NCI-H526 treated with DMSO at 0.1 percent for 48 hours (cell line): ENCODE data around the gene MEF2C.
"Not testable (repeated sequence)": the region's sequence is repeated elsewhere in the genome, so short reads cannot be mapped to it uniquely, and the experiment has no call there.

Experiments used
- DNase-seq: peaks from one replicate; lab custom pipeline; 2025; lab: John Stamatoyannopoulos, UW

MEF2C gene

DNA sequence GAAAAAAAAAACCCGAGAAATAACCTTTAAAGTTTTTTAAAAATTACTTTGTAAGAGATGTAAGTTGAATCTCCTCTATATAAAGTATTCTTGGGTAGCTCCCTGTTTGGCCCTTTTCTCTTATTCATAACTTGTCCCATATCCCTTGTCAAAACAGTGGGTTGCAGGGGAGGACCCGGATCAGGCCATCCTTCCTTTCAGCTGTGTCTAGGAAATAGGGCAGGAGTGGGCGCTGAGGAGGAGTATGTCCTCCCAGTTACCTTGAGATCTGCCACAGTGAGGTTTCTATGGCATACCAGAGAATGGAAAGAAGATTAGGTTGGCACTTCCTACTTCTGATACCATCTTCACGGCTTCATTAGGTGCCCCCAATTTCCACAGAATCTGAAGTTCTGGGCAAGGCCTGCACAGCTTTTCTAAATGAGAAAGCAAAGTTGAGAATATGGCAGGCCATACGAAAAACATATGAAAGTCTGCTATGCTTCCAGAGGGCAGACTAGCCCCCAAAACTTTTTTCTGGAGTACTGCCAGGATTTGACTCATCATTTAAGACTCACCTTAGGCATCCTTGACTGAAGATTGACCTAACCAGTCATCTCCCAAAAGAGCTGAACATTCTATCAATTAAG lies 20.3 kb downstream of the MEF2C start:
- no peak for DNase-seq

GRCh38 chr5:88861231-88861630 lies 21.8 kb downstream of the MEF2C start:
- no peak for DNase-seq

- DNase-seq, result no peak
Observed at GRCh38 chr5:88860501-88860900, 22.5 kb downstream of the MEF2C start.

DNA sequence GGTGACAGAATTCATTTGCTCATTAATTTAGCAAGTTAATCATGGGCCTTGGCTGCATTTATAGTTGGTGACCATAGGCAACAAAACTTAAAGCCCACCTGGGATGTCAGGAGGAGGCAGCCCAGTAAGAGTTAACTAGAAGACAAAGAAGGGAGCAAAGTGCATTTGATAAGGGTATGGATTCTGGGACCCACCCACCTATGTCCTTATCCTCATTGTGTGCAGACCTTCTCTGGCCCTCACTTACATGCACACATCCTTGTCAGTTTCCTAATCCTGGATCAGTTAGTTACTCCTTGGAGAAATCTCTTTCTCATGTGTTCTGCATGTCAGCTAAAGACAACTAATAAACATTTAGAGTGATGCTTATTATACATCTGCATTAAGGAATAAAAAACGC lies 24.6 kb downstream of the MEF2C start:
- no peak for DNase-seq

GRCh38 chr5:88856381-88856780 lies 26.6 kb downstream of the MEF2C start:
- not testable (repeated sequence) for DNase-seq

DNA sequence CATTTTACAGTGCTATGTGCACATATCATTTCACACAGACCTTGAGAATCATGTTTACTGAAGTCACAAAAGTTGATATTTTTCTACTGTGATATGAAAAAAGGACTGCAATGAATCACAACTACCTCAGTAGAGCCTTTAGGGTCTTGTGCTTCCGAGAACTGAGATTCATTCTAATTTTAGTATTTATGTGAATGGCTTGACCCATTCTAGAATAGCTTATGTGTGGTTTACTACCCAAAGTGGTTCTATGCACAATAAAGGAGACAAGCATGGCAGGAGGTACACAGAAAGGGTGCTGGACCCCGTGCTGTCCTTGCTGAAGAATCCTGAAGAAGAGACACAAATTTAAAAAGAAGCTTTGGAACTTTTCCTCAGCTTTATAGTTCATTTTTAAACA lies 28.2 kb downstream of the MEF2C start:
- DNase-seq, result no peak

DNA sequence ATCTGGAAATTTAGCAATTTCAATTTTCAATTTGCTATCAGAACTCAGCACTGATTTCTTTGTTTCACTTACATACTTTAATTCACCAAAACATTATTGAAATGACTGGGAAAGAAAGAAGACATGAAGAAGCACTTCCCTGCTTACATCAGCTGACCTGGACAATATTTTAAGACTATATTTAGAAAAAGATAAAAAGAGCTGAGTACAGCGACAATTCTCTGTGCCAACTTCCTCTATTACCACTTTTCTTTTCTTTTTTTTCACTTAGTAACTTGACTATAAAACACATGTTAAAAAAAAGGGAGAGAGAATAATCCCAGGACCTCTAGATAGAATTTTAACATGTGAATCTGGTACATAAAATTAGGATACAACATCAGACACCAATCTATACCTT lies 35.6 kb downstream of the MEF2C start:
- DNase-seq, result no peak

GRCh38 chr5:88846434-88846833 lies 36.5 kb downstream of the MEF2C start:
- no peak for DNase-seq

GRCh38 chr5:88845081-88845697 lies 37.8 kb downstream of the MEF2C start:
- DNase-seq, result no peak

- no peak for DNase-seq
Observed at GRCh38 chr5:88842784-88843183, 40.2 kb downstream of the MEF2C start.

GRCh38 chr5:88841212-88841611 lies 41.8 kb downstream of the MEF2C start:
- no peak for DNase-seq

- no peak for DNase-seq
Observed at GRCh38 chr5:88840495-88840894, 42.5 kb downstream of the MEF2C start.

DNA sequence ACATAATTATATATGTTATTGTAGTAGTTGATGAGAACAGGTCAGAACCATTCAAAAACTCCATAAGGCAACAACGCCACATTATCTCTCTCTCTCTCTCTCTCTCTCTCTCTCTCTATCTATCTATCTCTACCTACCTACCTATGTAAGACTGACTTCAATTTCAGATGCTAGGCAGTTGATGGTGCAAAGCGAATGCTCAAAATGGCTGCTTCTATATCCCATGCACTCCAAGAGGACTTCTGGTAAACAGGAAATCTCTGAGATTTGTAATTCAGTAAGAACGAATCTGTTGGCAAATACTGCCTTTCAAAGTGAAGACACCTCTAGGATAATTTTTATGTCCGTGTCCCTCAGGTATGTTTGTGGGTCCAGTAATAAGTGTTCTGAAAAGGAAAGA lies 43.7 kb downstream of the MEF2C start:
- no peak for DNase-seq

DNA sequence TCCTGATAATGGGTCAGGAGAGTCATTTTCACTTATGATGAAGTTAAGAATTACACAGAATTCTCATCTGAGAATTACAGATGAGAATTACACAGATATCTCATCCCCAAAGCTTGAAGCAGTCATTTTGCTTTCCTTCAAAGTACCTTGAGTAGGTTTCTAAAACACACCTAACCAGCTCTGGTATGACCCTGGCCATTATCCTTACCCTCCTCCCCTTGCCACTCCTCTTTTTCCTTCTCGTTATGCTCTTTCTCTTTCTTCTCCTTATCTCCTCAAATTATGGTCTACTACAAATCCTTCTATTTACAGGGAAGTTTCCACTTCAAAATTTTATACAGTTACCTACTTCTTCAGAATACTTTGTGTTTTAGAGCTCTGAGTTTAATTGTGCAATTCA lies 44.5 kb downstream of the MEF2C start:
- no peak for DNase-seq

DNA sequence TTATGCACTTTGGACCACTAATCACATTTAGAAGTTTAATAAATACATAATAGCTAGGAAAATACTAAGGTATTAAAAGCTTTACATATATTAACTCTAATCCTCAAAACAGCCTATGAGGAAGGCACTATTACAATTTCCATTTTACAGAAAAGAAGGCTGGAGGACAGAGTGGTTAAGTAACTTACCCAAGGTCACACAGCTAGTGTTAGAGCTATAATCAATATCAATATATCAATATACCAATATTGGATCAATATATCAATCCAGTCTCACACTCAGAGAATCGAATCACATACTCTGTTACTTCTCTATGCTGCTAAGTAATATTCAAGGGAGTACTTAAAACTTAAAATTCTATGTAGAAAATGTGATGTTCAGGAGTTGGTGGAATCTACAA lies 45.2 kb downstream of the MEF2C start:
- no peak for DNase-seq

GRCh38 chr5:88837222-88837621 lies 45.8 kb downstream of the MEF2C start:
- DNase-seq, result no peak

GRCh38 chr5:88836195-88836838 lies 46.7 kb downstream of the MEF2C start:
- DNase-seq, result no peak

DNA sequence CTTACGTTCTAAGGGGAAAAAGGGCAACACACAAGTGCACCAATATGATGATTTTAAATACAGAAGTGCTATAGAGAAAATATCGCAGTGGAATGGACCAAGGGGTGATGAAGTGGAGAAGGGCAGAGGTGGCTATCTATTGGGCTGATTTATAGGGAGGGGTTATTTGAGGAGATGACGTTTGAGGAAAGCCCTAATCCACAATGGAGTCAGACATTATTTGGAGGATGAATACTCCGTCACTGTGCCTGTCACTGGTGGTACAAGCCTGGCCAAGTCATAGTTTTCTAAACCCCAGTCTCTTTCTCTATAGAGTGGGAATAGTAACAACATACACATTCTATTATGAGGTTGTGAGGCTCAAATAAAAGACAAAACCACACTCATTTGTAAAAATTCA lies 48.5 kb downstream of the MEF2C start:
- no peak for DNase-seq

DNA sequence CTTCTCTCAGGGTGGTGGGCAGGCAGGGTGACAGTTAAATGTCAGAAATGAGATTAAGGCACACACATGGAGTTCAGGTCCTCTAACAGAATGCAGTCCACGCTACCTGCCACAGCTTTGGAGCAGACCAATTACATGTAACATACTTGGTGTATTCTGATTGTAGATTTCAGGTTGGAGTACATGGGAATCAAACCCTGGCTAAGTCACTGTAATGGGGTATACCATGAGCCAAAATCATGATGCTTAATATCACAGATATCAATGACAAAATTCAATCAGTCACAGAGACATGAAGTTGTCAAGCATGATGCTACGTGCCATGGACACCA lies 48.9 kb downstream of the MEF2C start:
- no peak for DNase-seq

DNA sequence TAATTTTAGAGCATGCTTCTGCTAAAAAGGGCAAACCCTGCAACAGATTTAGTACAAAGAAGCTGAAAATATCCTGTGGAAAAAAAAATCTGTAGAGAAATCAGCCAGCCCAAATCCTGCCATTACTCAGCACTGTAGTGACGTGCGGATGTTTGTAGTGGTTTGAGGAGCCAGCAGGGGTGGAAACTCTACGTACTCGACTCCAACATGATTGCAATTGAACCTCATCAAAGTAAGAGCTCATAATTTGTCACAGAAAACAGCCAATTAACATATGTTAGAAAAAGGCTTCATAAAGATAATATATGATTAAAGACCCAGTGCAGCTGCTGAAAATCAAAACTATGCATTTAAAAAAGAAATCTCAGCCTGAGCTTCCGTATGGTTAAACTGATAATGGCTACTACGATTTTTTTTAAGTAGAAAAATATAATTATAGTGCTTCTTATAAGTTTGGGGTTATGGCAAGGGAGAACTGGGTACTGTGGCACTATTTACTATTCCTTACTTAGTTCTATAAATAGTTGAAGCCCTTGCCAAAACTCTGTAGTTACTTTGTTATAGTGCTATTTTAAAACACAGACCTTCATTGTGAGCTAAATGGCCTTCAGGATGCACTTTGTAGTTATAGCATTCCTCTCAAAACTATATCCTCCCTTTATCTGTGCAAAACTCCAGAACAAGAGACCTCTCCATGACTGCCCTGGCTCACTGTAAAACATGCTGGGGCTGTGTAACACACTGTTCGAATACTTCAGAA lies 49.4 kb downstream of the MEF2C start:
- DNase-seq, result no peak

DNA sequence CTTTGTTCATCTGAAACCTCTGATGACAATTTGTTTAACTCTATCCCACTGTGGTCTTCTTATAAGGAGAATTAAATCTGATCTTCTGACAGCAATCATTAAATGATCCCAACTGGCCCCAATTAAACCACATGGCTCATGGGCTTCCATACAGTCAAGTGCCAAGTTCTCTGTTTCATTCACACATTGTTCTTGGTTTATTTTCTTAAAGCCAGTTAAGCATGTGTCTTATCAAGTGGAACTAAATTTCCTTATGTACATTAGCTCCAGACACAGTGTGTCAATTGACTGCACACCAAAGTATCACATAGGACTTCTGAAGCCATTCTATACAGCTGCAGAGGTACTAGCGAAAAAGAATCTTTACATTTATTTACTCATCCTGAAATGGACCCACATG lies 51.2 kb downstream of the MEF2C start:
- no peak for DNase-seq

GRCh38 chr5:88830567-88830966 lies 52.4 kb downstream of the MEF2C start:
- no peak for DNase-seq

- no peak for DNase-seq
Observed at GRCh38 chr5:88829775-88830174, 53.2 kb downstream of the MEF2C start.
